Activated B cell treated with CpG ODN at 0.5 μM for 24 hours (primary cell): ENCODE measurements around the gene GKN2. TPM values are rescaled to one million over a fixed set of nuclear protein-coding genes. Genes with fewer than 3 reads are reported as not detected.

Experiments used
- ATAC-seq: fragments of 200-7000 bp; cut with Tn5 transposase; one replicate; pipeline ENCODE4 v1.10.0; 2021; ENCODE audit warnings: low read depth, mild to moderate bottlenecking, moderate library complexity
- CTCF ChIA-PET: fragments of 350-600 bp; sonication (Branson Sonifier 250); formaldehyde crosslinking; loops from one replicate; lab custom pipeline; 2021; ENCODE audit warnings: antibody characterized with exemption; lab: Charles Lee
- POLR2A ChIA-PET: fragments of 350-600 bp; sonication (Branson Sonifier 250); formaldehyde crosslinking; loops from one replicate; lab custom pipeline; 2021; ENCODE audit warnings: antibody characterized with exemption; lab: Charles Lee
- DNase-seq: peaks from one replicate; pipeline ENCODE4 v3.0.0; 2022
- H3K27ac Mint-ChIP-seq: one replicate; pipeline ENCODE4 v1.8.0; 2020; ENCODE audit warnings: mixed read lengths
- H3K27me3 Mint-ChIP-seq: one replicate; pipeline ENCODE4 v1.8.0; 2021; ENCODE audit warnings: mixed read lengths
- H3K36me3 Mint-ChIP-seq: one replicate; pipeline ENCODE4 v1.8.0; 2021; ENCODE audit warnings: low read depth, mixed read lengths
- H3K4me1 Mint-ChIP-seq: one replicate; pipeline ENCODE4 v1.8.0; 2021; ENCODE audit warnings: mixed read lengths
- H3K4me3 Mint-ChIP-seq: one replicate; pipeline ENCODE4 v1.8.0; 2020; ENCODE audit warnings: mild to moderate bottlenecking, mixed read lengths
- H3K9me3 Mint-ChIP-seq: one replicate; pipeline ENCODE4 v1.8.0; 2020; ENCODE audit warnings: mixed read lengths
- CTCF ChIP-seq: fragments of 200-600 bp; IDR thresholded peaks from one replicate; pipeline ENCODE4 v1.8.0; 2022; ENCODE audit warnings: antibody characterized with exemption, mild to moderate bottlenecking
- intact Hi-C: fragments of 100-400 bp; cut with micrococcal nuclease; formaldehyde crosslinking; loops from one replicate; pipeline ENCODE4 v1.15.1; 2024
- total RNA-seq: library from RNA; stranded (reverse); gene quantifications from 2 replicates; pipeline ENCODE4 v1.2.3, GENCODE V29; 2022

The GKN2 gene
- total RNA-seq, 1 donor from 2014 or later: not detected

GRCh38 chr2:68917034-68917718, 35.5 kb downstream of the GKN2 start:
- ChIA-PET CTCF (interaction anchor here (1.5 kb wide), 1 partner anchor 8 kb away, joined by 3 read pairs; no protein-coding TSS in a partner anchor), POLR2A (no interaction called here)
- DNase-seq (no peak), ATAC-seq (no peak)
- no peak for TF ChIP-seq CTCF
- no peaks in the 10 kb centered on the region for H3K4me1 Mint-ChIP-seq
- intact Hi-C loops: no loop called here
- no peaks in the 10 kb centered on the region for H3K27me3 Mint-ChIP-seq
- H3K4me3 Mint-ChIP-seq: no peak overlapping the region
- H3K9me3 Mint-ChIP-seq: no peaks in the 10 kb centered on the region
- no peaks in the 10 kb centered on the region for H3K36me3 Mint-ChIP-seq
- H3K27ac Mint-ChIP-seq: no peak overlapping the region

GRCh38 chr2:68916226-68916625, 36.5 kb downstream of the GKN2 start:
- ChIA-PET CTCF (interaction anchor here (1.5 kb wide), 1 partner anchor 9 kb away, joined by 3 read pairs; no protein-coding TSS in a partner anchor), POLR2A (no interaction called here)
- no peaks in the 10 kb centered on the region for H3K4me1 Mint-ChIP-seq
- no peak overlapping the region for H3K4me3 Mint-ChIP-seq
- H3K36me3 Mint-ChIP-seq: no peaks in the 10 kb centered on the region
- H3K27ac Mint-ChIP-seq: no peak overlapping the region
- H3K9me3 Mint-ChIP-seq: no peaks in the 10 kb centered on the region
- DNase-seq (no peak), ATAC-seq (no peak)
- H3K27me3 Mint-ChIP-seq: no peaks in the 10 kb centered on the region
- intact Hi-C loops: no loop called here
- no peak for TF ChIP-seq CTCF

GRCh38 chr2:68915393-68915792, 37.3 kb downstream of the GKN2 start:
- DNase-seq (no peak), ATAC-seq (no peak)
- CTCF ChIA-PET: interaction anchor here (0.7 to 2.8 kb wide), 4 partner anchors 163 to 452 kb away, joined by 3 to 11 read pairs (median 4); no protein-coding TSS in a partner anchor
- intact Hi-C loops: no loop called here
- H3K4me3 Mint-ChIP-seq: no peak overlapping the region
- no peak for TF ChIP-seq CTCF
- no peaks in the 10 kb centered on the region for H3K36me3 Mint-ChIP-seq
- POLR2A ChIA-PET: no interaction called here
- no peaks in the 10 kb centered on the region for H3K4me1 Mint-ChIP-seq
- no peak overlapping the region for H3K27ac Mint-ChIP-seq
- H3K27me3 Mint-ChIP-seq: no peaks in the 10 kb centered on the region
- no peaks in the 10 kb centered on the region for H3K9me3 Mint-ChIP-seq

GRCh38 chr2:68913359-68913758, 39.3 kb downstream of the GKN2 start:
- H3K9me3 Mint-ChIP-seq: no peaks in the 10 kb centered on the region
- H3K27me3 Mint-ChIP-seq: no peaks in the 10 kb centered on the region
- no peak for TF ChIP-seq CTCF
- H3K36me3 Mint-ChIP-seq: no peaks in the 10 kb centered on the region
- H3K4me3 Mint-ChIP-seq: no peak overlapping the region
- POLR2A ChIA-PET: interaction anchor here (0.5 to 1.4 kb wide), 3 partner anchors 10 to 490 kb away, joined by 3 to 7 read pairs (median 3); no protein-coding TSS in a partner anchor
- peaks cover 15% of the 10 kb centered on the region for H3K4me1 Mint-ChIP-seq
- CTCF ChIA-PET: interaction anchor here (0.9 to 2.8 kb wide), 3 partner anchors 12 to 204 kb away, joined by 3 to 11 read pairs (median 8); no protein-coding TSS in a partner anchor
- no peak for ATAC-seq
- no peak for DNase-seq
- no peak overlapping the region for H3K27ac Mint-ChIP-seq
- intact Hi-C loops: no loop called here

- DNase-seq (no peak), ATAC-seq (no peak)
- Mint-ChIP-seq H3K27me3 (no peaks in the 10 kb centered on the region), H3K4me3 (no peak overlapping the region), H3K9me3 (no peaks in the 10 kb centered on the region), H3K4me1 (peaks cover 21% of the 10 kb centered on the region), H3K27ac (no peak overlapping the region), H3K36me3 (no peaks in the 10 kb centered on the region)
- intact Hi-C loops: no loop called here
- ChIA-PET POLR2A (no interaction called here), CTCF (interaction anchor here (1.7 to 2.6 kb wide), 2 partner anchors 12 to 425 kb away, joined by 4 to 8 read pairs; no protein-coding TSS in a partner anchor)
- TF ChIP-seq CTCF: no peak
Measured at GRCh38 chr2:68912732-68913131, 40.0 kb downstream of the GKN2 start.
